ENCODE results near the gene GATAD2A.

DNA sequence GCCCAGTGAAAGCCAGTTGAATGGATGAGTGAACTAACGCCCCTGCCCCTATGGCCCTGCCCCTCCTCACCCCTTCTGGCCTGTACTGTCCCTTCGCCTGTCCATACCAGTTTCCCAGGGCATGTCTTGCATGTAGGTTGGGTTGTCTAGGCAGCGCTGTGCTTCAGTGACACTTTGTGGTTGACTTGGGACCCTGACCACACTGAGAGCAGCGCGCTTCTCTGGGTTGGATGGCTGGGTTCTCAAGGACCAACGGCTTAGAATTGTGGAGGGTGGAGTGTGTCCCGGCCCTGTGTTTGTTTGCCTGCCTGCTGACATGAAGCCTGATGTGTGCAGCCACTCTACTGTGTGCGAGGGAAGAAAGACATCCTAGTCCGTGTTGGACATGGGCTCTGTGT, 15.8 kb downstream of the GATAD2A start:
- TF ChIP-seq RAD21 (IDR thresholded peaks at IDR 0.05; ENCODE audit: insufficient read depth, low read depth, low read length): no peak
- TF ChIP-seq, protein P1, sequence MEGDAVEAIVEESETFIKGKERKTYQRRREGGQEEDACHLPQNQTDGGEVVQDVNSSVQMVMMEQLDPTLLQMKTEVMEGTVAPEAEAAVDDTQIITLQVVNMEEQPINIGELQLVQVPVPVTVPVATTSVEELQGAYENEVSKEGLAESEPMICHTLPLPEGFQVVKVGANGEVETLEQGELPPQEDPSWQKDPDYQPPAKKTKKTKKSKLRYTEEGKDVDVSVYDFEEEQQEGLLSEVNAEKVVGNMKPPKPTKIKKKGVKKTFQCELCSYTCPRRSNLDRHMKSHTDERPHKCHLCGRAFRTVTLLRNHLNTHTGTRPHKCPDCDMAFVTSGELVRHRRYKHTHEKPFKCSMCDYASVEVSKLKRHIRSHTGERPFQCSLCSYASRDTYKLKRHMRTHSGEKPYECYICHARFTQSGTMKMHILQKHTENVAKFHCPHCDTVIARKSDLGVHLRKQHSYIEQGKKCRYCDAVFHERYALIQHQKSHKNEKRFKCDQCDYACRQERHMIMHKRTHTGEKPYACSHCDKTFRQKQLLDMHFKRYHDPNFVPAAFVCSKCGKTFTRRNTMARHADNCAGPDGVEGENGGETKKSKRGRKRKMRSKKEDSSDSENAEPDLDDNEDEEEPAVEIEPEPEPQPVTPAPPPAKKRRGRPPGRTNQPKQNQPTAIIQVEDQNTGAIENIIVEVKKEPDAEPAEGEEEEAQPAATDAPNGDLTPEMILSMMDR (IDR thresholded peaks at IDR 0.05 in 2 of 3, conservative IDR thresholded peaks at IDR 0.05 in 1 of 3; ENCODE audit: control insufficient read depth in 2 of 3, extremely low read depth in 1 of 3, insufficient read depth in 1 of 3, low read depth in 3 of 3, low read length in 3 of 3): no peak
- TF ChIP-seq NR2C2 (IDR thresholded peaks at IDR 0.05; ENCODE audit: borderline replicate concordance, control insufficient read depth, insufficient read length, low read depth): no peak
- no peak for TF ChIP-seq SREBF1 (IDR thresholded peaks at IDR 0.05; ENCODE audit: low read length)

All from GM12878 (cell line).